Stimulated activated CD4-positive, alpha-beta T cell treated with anti-CD3 and anti-CD28 coated beads, Interleukin-15, amount 100 ng/mL, for 1 hour (primary cell): ENCODE measurements around the gene NRDE2.

Experiments used
- DNase-seq, 2 donors: peaks; one replicate each; pipeline ENCODE4 v3.0.0-alpha.2; 2020; ENCODE audit warnings: low read depth in 1 of 2, low spot score in 1 of 2

The NRDE2 gene, protein sequence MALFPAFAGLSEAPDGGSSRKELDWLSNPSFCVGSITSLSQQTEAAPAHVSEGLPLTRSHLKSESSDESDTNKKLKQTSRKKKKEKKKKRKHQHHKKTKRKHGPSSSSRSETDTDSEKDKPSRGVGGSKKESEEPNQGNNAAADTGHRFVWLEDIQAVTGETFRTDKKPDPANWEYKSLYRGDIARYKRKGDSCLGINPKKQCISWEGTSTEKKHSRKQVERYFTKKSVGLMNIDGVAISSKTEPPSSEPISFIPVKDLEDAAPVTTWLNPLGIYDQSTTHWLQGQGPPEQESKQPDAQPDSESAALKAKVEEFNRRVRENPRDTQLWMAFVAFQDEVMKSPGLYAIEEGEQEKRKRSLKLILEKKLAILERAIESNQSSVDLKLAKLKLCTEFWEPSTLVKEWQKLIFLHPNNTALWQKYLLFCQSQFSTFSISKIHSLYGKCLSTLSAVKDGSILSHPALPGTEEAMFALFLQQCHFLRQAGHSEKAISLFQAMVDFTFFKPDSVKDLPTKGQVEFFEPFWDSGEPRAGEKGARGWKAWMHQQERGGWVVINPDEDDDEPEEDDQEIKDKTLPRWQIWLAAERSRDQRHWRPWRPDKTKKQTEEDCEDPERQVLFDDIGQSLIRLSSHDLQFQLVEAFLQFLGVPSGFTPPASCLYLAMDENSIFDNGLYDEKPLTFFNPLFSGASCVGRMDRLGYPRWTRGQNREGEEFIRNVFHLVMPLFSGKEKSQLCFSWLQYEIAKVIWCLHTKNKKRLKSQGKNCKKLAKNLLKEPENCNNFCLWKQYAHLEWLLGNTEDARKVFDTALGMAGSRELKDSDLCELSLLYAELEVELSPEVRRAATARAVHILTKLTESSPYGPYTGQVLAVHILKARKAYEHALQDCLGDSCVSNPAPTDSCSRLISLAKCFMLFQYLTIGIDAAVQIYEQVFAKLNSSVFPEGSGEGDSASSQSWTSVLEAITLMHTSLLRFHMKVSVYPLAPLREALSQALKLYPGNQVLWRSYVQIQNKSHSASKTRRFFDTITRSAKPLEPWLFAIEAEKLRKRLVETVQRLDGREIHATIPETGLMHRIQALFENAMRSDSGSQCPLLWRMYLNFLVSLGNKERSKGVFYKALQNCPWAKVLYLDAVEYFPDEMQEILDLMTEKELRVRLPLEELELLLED

DNA sequence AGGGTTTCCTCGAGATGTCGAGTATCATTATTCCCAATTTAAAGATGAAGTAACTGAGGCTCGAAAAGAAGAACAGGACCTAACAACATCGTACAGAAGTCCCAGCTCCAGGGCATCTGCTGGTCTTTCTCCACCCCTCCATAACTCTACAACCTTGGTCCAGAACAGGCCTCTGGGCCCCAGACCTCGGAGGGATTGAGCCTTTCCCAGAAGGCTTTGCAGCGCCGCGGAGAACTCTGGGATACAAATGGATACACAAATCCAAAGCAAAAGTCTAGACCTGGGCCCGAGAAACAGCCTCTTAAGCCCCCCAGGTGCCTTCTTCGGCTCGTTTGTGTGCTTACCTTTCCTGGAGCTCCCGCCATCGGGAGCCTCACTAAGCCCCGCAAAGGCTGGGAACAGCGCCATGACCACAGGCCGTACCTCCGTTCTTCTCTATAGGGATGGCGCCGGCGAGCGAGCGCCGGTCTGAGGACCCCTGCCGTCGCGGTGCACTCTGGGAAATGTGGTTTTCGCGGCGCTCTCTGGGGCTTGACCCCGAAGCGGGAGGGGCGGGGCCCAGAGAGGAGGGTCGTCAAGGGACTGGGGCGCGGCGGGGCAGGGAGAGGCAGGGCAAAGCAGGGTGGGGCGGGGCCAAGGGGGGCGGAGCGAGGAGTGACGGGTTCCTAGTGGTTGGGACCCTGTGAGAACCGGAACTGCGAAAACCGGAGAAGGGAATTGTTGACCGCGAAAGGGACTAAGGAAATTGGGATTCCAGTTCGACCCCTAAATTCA, at the start of gene NRDE2:
Gene NRDE2, minus strand, starts transcription at position 445 of the 774 bp plus-strand sequence. Its CDS starts 37 bp downstream, at position 408.
- DNase-seq, result peak; percentile 81 to 99

DNA sequence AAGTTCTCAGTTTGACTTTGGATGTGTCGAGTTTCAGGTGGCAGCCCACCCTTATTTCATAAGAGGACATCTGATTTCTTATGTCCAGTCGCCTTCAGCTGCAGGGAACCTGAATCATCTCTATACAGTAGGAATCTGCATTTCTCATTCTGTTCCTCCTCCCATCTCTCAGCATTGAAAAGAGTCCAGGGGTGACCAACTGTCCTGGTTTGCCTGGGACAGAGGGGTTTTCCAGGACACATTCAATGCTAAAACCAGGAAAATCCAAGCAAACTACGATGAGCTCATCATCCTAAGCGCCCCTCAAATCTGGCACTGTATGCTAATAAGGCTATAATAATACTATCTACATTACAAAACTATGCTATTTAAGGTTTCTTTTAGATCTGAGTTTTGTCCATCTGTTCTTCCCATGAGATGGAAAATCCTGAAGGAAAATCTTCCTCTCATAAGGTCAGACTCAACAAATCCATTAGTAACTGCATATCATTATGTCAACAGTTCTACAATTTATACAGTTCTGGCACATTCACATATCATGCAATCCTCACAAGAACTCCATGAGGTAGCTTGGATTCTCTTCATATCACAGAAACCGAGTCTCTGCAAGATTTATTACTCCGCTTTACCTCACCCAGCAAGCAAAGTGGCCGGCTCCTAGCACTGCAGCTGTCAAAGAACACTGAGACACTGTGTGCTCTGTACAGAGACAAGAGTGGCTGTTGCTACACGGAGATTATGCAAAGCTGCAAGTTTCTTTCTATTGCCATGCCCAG, 49.5 kb upstream of the NRDE2 start:
- DNase-seq, result no peak

DNA sequence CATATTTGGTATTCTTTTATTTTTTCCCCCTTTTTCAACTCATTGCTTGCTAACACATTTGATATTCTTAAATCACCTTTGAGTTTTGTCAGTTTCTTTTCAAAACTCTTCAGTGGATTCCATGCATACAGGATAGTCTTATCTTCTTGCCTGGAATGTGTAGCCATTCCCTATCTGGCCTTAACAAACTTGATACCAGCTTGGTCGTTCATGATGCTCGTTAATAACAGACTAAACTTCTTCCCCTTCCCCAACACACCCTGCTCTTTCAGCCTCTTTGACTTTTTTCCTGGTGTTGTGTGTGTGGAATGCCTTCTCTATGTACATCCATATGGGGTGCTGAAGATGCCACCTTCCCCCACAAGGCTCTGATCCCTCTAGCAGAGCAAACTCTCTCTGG, 47.4 kb upstream of the NRDE2 start:
- DNase-seq, result no peak

DNA sequence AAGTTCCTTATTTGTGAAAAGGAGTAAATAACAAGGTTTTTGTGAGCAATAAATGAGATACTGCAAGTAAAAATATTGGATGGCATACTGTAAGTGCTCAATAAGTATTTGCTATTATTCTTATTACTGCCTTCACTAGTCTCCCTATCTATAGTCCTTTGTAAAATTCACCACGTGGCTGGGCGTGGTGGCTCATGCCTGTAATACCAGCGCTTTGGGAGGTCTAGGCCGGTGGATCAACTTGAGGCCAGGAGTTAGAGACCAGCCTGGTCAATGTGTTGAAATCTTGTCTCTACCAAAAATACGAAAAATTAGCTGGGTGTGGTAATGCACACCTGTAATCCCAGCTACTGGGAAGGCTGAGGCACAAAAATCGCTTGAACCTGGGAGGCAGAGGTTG, 46.5 kb upstream of the NRDE2 start:
- DNase-seq, result no peak

DNA sequence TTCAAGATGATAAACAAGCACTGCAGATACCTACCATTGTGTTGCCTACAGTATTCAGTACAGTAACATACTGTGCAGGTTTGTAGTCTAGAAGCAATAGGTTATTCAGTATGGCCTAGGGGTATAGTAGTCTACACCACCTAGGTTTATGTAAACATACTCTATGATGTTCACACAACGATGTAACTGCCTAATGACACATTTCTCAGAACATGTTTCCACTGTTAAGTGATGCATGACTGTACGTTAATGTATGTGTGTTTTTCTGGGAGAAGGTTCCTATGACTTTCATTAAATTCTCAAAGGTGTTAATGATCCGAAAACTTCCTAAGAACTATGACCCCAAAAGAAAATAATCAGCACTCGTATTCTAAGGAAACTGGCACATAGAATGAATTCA, 44.2 kb upstream of the NRDE2 start:
- no peak for DNase-seq

DNA sequence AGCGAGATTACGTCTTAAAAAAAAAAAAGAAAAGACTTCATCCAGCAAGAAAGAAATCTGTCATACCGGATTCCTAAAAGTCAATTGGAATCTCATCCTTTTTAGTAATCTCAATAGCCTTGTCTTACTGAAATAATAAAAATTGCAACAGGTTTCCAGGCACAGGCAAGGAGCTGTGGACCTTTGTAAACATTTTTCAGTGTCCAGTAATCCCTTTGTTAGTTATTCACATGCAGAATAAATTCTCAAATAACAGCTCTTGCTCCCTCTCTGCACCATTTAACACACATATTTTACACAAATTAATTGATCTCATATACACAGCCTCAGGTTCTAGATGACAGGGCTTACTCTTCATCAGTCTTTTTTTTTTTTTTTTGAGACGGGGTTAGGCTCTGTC, 43.1 kb upstream of the NRDE2 start:
- DNase-seq, result no peak

DNA sequence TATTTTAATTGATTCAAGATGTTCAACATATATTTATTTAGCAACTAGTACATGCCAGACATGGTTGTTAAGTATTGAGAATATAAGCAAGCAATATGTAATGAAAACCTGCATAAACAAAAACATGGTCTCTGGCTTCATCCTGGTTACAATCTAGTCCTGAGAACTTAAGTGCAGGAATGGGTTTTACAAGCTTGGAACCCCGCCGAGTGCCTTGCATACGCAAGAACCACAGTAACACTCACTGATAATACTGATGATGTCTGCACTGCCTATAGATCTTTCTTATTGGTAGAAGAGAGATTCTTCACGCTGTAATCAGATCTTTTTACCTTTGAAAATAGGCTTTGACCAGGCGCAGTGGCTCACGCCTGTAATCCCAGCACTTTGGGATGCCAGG, 42.1 kb upstream of the NRDE2 start:
- no peak for DNase-seq

DNA sequence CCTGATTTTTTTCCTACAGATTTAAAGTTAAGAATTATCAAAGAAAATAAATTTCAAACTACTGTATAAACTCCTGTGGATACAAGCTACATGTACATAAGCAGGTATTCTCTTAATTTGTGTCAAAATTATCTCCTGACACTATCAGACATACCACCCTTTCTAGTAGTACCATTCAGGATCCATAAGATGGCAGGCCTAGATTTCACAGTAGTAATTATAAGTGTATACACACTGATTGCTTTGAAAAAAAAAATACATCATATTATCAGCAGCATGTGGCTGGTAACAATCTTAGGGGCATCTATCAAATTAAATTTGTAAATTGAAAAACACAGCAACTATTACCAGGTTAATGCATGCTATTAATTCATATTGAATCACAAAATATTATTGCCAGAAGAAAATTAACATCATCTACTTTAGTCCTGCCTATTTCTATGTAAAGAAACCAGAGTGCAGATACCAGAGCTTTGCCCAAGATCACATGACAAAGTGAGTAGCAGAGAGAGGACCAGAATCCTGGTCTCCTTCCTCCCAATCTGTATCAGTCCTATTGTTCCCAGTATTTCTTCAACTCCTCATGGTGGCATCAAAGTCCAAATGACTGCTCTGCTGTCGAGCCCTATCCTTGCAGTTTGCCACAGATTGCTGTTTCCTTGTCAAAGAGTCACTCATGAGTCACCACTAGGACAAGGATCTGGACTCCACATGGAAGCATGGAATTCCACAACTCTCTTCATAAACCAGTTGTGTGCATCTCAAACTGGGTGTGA, 37.4 kb upstream of the NRDE2 start:
- no peak for DNase-seq

DNA sequence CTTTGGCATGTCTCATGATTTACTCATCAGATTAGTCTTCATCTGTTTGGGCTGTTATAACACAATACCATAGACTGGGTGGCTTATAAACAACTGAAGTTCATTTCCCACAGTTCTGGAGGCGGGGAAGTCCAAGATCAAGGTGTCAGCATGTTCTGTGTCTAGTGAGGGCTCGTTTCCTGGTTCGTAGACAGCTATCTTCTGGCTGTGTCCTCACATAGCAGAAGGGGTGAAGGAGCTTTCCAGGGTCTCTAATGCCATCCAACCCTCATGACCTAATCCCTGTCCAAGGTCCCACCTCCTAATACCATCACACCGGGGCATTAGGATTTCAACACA, 30.8 kb upstream of the NRDE2 start:
- no peak for DNase-seq

DNA sequence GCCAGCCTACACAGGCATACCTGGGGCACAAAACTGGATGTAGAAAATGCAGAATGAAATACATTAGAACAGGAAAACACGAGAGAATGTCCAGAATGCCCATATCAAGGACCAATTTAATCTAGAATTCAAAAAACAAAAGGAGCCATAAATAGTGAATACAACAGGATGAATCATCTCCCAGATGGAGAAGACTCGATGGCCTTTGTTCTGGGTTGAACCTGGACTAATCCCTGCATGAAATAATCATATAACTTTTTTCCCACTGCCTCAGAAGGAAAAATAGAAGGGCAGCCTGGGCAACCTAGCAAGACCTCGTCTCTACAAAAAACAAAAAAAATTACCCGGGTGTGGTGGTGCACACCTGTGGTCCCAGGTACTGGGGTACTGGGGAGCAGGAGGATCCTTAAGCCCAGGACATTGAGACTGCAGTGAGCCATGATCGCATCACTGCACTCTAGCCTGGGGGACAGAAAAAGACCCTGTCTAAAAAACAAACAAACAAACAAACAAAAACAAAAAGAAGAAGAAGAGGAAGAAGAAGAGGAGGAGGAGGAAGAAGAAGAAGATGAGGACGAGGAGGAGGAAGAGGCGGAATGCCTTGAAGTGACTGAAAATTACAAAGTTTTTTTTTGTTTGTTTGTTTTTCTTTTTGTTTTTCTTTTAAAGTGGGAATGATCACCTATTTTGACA, 30.3 kb upstream of the NRDE2 start:
- DNase-seq, result no peak

DNA sequence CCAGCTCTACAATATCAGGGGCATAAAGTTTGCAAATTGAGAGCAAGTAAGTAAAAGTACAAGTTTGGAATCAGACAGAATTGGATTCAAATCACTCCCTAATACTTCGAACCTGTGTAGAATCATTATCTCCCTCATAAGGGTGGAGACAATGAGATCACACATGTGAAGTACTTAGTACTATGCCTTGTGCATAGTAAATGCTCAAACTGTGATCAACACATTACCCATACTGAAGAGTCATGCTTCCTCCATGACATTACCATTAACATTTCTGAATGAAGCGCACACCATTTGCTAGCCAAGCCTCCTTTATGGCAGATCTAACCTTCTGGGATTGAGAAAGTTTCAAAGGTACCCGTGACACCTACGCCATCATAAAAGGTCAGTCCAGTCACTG, 26.6 kb upstream of the NRDE2 start:
- no peak for DNase-seq

DNA sequence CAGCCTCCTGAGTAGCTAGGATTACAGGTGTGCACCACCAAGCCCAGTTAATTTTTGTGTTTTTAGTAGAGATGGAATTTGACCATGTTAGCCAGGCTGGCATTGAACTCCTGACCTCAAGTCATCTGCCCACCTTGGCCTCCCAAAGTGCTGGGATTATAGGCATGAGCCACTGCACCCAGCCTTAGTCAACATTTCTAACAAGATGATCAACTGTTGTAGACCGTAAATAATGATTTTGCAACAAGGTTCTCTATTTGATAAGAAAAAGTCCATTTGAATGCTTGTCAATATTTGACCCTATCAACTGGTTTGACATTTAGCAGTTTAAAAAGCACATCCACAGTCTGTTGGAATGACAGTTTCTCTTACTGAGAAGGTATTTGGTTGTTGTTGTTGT, 25.2 kb upstream of the NRDE2 start:
- DNase-seq, result no peak

DNA sequence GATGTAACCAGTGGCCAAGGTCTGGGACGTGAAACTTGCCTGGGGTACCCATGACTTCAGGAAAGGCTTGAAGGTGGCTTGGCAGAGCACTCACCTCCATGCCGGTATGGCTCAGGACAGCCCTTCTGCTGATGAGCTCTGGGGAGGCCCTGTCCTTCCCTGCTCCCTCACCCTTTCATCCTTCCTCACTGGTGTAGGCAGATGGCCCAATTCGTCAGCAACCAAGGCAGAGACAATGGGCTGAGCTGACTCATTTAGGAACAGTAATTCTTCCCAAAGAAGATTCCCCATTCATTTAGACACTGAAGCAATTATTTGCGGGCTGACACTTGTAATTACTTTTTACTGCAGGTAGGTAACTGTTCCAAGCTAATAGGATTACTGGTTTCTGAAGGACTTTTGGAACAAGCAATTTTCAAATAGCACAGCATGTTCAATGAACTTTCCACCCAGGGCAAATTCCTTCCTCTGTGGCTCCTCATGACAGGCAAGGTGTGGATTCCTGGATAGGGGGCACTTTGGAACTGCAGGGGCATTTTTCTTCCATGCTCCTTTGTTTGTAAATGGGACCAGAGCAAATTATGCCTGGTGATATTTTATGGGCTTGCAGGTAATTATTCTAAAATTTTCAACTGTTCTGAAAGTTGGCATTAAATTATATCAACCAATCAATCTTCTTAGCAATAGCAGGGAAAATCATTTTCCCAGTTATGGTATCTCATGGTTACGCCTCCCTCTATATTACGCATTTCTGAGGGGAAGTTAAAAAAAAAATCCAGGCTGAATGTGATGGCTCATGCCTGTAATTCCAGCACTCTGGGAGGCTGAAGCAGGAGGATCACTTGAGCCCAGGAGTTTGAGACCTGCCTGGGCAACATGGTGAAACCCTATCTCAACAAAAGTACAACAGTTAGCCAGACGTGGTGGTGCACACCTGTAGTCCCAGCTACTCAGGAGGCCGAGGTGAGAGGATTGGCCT, 24.1 kb upstream of the NRDE2 start:
- no peak for DNase-seq

DNA sequence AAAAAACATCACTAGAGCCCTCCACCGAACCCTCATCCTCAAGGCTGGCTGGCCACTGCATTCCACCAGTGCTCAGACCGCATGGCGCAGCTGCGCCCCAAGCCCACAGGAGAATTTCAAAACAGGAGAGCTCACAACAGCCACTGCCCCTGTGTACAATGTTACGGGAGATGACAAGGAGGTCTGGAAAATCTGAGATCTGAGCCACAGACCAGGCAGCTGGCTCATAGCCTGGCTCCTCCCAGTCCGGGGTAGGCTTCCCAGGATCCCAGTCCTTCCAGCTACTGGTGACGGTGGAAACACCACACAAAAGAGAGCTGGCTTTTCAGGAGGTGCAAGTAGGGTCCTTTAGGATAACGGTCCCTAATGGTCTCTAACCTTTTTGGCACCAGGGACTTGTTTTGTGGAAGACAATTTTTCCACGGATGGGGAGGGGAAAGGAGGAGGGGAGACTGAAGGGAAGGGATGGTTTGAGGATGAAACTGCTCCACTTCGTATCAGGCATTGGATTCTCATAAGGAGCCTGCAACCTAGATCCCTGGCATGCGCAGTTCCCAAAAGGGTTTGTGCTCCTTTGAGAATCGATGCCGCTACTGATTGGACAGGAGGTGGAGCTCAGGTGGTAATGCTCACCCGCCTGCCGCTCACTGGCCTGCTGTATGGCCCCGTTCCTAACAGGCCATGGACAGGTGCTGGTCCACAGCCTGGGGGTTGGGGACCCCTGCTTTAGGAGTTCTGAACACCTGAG, 23.0 kb upstream of the NRDE2 start:
- no peak for DNase-seq

DNA sequence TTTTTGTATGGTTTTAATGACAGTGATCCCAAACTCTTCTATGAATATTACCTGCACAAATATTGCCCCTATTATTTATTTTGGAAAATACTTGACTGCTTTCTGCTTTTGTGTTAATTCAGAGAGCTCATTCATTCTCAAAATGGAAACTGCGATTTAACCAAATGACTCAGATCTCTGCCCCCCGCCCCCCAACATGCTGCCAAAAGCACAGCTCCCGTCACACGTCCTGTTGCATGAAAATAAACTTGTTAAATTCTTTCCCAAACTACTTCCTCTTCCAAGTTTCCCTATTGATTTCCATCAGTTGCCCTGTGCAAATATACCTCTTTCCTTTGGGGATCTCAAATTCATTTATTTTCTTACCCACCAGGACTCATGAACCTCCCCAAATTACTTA, 18.0 kb upstream of the NRDE2 start:
- DNase-seq, result no peak

DNA sequence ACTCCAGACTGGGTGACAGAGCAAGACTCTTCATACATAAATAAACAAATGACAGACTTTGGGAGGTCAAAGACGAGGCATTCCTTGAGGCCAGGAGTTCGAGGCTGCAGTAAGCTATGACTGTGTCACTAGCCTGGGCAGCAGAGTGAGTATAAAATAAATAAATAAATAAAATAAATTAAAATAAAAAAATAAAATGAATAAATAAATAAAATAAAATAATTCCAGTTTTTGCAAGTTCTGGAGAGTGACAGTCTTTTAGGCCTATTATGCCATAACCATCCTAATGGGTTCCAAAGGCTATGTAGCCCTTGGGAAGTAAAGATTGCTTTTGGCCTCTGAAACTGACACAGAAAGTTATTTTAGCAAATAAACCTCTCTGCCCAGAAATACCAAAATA, 16.5 kb upstream of the NRDE2 start:
- no peak for DNase-seq

DNA sequence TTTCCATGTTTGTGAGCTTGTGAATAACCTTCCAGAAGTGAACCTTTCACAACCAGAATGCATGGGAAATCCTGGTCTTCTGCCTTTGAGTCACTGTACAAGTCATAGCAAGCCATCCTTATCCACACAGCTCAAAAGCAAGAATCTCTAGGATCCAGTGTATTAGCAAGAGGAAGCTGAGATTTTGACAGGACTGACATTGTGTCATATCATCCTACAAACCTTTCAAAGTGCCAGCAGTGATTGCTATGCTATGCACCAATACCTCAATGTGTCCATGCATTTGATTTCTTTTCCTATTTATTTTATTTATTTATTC, 13.5 kb upstream of the NRDE2 start:
- DNase-seq, result no peak
